Dermis blood vessel endothelial cell (primary cell): ENCODE measurements around the gene RASAL1. TPM values are rescaled to one million over a fixed set of nuclear protein-coding genes. Genes with fewer than 3 reads are reported as not detected.

Experiments
- DNase-seq: peaks from one replicate; pipeline ENCODE4 v3.0.0; 2010
- total RNA-seq: library from RNA; depleted of rRNA; stranded (reverse); fragments of >200 nt; gene quantifications from 2 replicates; pipeline ENCODE4 v1.2.3, GENCODE V29; 2014

RASAL1 gene
- total RNA-seq, 1 donor from 2014 or later: under 0.01 TPM

DNA sequence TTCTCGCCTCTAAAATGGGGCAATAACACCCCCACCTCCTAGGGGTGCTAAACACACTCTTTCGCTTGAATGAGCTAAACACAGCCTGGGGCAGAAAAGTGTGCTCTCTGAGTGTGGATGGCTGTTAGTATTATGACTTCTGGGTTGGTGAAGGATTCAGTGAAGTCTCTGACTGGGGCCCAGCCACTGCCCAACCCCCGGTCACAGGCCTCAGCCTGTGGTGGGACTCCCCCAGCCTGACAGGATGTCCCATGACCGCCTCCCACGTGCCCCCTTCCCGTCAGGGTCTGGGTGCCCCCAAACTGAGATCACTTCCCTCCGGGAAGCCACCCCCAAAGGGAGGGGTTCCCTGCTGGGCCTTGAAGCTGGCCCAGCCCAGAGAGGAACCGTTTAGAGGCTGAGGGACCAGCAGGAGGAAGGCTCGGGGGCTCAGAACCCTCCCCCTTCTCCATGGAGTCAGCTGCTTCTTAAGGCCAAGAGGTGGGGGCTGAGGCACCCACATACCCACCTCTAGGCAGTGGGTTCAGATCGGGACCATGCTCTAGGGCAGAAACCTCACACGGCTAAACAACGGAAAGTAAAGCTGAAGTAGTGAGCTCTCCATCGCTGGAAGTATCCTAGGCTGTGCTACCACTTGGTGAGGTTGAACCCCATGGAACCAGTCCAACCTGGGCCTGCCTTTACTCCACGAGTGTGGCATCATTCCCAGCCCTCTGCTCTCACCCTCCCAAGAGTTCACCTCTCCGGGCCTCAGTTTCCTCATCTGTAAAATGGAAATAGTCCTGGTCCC lies 65.2 kb downstream of the RASAL1 start:
- no peak for DNase-seq

DNA sequence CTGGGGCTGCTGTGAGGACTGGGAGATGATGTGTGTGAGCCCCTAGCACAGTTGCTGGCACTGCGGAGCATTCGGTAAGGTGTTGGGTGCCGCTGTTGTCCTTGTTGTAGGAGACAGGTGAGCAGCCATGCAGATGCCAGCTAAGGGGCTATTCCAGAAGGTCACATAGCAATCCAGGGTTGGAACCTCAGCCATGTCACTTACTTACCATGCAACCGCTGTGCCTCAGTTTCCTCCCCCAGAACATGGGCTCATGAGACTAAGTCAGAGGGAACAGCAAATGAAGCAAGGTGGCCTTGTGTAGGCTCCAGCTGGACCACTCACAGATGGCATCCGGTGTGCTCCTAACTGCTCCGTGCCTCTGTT lies 65.8 kb downstream of the RASAL1 start:
- DNase-seq: no peak

GRCh38 chr12:113069149-113069548 lies 66.4 kb downstream of the RASAL1 start:
- no peak for DNase-seq

GRCh38 chr12:113067987-113068935 lies 67.3 kb downstream of the RASAL1 start:
- DNase-seq: no peak

- no peak for DNase-seq
Measured at GRCh38 chr12:113066813-113067400, 68.7 kb downstream of the RASAL1 start.

- DNase-seq: peak; percentile 27
Measured at GRCh38 chr12:113065126-113066007, 70.2 kb downstream of the RASAL1 start.

DNA sequence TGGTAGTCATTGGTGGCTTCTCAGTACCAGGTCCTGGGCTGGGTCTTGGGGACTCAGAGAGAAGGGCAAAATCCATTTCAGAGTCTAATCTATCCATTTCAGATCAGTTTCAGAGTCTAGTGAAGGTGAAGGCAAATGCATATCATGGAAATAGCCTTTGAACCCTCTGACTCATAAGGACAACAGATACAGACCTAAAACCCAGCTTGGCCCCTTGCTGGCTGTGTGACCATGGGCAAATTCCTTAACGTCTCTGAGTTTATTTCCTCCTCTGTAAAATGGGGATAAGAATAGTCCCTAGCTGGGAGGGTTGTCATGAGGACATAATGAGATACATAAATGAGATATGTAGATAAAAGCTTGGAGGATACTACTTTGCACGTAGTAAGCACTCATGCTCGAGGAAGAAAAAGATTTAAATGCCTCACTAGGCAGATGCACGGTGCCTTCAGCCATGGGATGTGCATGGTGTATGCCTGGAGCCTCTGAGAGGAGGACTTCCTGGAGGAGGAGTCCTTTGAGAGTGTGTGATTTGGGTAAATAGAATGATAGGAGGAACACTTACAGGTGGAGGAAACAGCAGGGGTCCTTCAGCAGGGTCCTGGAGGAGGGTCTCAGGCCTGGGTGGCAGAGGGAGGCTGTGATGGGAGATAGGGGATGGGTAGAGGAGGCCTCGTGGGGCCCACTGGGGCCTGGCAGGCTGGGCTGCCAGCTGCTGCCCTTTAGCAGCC lies 71.0 kb downstream of the RASAL1 start:
- no peak for DNase-seq

DNA sequence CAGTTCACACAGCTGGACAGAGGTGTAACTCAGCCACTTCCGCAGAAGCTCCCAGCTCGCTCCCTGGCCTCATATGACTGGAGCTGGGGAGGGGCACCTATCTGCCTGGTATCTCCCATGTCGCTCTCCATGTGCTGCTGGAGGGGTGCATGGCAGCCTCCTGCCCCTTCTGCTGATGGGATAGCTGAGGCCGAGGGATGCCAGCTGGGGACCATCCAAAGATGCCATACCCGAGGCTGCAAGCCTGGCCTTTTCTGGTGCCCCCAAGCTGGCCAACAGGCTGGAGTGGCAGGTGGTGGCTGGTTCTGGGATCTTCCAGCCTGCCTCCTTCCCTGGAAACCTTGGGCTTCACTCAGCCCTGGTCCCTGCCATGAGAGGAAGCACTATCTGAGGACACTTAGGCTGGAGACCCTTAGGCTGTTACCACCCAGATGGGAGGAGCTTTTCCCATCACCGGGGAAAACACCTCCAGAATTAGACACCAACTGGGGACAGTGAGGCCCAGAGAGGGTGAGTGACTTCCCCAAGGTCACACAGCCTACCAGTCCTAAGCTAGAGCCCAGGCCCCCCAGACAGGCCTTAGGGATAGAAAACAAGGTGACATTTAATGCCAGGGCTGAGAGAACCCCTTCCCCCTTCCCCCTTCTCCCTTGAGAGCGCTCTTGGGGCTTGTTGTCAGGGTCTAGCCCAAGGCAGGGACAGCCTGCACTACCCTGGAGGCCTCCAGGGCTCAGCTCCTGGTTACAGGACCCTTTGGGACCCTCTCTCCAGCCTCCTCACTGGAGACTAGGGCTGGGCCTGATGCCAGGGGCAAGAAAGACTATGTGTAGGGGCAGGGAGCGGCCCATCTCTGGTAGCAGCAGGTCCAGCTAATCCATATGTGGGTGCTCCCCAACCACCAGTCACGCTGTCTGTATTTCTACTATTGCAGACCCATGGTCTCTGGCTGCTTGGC lies 71.9 kb downstream of the RASAL1 start:
- no peak for DNase-seq

DNA sequence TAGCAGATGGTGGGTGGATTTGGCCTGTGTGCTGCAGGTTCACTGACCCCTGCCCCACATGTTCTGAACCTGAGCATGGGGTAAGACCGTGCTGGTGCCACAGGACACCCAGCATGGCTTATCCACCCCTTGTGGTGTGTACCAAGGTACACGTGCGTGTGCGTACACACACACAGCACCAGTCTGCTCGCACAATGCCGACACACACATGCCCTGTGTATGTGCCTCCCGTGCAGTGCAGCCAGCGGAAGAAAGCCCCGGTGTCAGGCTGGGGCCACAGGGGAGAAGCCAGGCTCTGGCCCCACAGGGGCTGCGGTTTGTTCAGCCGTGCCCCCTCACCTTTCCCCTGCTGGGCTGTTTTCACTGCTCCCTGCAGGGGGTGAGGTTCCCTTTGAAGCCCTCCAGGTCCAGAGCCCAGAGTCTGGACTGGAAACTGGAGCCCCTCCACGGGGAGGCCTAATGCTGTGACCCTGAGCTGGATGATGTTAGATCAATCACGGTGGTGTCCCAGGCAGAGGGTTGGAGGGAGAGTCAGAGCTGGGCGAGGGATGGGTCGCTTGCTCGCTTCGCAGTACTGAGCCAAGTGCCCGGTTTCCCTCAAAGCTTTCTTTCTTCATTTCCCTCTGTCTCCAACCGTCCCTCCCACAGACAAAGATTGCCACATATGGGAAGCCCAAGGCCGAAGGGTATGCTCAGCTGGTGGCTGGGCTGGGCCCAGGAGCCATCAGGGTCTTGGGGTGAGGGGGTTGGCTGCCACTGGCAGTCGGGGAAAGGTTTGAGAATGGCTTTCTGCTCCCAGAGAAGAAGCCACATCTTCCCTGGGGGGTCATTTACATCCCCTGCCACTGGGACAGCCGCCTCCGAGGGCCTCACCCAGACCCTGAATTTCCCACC lies 72.8 kb downstream of the RASAL1 start:
- DNase-seq: no peak

DNA sequence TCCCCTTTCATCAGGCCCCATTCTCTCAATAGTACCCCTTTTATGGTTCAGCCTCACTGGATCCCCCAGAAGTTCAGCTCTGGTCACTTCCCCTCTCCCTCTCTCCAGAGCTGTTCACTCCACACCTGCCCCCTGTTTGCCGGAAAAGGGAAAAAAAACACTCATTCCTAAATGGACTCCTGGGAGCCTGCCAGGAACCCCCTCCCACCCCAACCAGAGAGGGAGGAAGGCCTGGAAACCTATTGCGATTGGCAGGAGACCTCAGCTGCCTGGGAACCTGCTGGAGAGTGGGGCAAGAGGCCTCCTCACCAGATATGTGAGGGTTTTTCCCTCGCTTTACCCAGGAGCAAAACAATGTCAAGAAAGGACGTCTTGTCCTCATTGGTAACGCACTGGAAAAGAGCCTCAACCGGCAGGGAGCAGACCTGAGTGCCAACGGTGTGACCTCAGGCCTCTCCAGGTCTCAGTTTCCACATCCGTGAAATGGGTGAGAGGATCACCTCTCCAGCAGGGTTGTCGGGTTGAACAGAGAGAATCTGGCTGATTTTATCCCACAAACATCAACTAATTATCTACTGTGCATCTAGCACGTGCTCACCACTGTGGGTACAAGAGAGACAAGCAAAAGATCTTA lies 74.4 kb downstream of the RASAL1 start:
- no peak for DNase-seq

GRCh38 chr12:113060336-113060960 lies 75.1 kb downstream of the RASAL1 start:
- no peak for DNase-seq

DNA sequence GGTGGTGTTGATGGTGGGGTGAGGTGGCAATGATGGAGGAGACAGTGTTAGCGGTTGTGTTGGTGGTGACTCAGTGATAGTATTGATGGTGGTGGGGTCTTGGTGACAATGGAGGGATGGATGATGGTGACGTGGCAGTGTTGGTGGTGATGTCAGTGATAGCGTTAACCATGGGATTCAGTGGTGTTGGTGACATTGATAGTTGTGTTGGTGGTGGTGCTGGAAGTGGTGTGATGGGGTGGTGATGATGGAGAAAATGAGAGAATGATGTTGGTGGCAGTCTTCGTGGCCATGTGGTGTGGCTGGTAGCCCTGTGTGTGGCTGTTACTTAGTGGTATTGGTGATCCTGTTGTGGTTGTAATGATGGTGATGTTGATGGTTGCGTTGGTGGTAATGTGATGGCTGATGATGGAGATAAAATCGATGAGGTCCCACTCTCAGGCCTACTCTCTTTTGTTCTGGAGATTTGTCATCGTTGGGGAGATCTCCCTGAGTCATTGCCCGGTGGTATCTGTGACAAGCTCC lies 76.4 kb downstream of the RASAL1 start:
- no peak for DNase-seq

DNA sequence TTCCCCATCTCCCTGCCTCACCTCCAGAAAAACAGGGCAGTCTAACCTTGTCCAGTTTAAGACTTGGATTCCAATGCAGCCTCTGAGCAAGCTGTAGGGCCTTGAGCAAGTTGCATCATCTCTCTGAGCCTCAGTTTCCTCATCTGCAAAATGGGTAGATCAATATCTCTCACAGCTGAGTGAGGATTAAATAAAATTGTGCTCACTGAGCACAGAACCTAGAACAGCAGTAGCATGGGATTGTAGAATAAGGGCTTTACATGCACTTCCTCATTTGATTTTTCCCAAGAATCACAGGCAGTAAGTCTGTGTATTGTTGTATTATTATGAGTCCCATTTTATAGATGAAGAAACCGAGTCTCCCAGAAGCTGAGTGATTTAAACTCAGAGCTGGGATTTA lies 77.0 kb downstream of the RASAL1 start:
- no peak for DNase-seq

DNA sequence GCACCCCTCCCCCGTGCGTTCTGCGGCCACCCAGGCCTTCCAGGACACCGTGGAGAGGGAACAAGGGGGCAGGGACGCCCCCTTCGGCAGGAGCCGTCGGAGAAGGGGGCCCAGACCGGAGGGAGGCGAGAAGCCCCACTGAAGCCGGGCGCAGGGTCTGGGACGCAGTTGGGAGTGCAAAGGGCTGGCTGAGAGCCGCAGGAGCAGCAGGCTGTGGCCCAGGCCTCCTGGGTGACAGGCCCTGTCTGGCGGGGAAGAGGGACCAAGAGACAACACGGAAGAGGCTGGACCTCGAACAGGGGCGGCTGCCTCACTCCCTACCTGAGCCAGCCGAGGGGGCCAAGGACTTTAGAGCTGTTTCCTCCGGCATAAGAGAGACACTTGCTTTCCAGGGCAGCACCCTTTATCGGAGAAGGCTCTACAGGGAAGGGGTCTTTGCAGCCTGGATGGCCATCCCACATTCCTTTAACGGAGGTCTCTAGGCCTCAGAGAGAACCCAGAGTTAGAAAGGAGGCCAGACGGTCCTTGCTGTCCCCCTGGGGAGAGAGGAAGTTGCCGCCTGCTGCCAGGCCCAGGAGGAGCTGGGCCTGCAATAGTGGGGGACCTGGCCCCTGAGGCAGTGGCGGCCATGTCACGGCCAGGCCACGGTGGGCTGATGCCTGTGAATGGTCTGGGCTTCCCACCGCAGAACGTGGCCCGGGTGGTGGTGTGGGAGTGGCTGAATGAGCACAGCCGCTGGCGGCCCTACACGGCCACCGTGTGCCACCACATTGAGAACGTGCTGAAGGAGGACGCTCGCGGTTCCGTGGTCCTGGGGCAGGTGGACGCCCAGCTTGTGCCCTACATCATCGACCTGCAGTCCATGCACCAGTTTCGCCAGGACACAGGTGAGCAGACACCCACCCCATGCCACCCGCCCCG lies 77.7 kb downstream of the RASAL1 start:
- DNase-seq: no peak

DNA sequence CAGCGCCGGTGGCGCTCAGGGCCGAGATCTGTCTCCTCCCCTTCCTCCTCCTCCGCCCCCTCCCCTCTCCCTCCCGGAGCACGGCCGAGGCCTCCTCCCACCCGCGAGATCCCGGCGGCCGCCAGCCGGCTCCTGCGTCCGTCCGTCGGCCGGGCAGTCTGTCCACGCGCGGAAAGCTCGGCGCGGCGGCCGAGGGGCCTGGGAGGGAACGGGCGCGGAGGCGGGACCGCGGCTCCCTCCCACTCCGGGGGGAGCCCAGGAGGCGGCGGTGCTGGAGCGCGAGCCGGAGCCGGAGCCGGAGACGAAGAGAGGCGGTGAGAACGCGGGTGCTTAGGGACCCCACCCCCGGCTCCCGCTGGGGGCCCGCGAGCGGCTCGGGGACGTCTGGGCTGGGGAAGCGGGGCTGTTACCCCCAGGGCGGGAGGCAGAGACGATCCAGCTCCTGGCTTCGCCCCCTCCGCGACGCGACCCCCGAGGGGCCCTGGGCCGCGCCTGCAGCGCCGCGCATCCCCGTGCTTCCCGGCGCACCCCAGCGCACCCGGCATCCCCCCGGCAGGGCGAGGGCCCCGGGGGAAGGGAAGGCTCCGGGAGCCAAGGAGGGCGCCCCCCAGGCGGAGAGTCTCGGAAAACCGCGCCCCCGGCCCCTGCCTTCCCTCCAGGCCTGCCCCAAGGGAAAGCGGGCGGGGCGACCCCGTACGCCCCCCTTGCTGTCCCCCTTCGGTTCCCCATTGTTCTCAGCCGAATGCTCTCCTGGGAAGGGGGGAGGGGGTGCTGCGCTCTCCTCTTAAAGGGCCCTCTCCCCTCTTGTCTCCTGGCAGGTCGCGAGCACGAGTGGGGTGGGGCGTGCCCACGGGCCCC lies 78.7 kb downstream of the RASAL1 start, which contains the start of gene DTX1:
Gene DTX1, plus strand, starts transcription at position 100 of the 858 bp plus-strand sequence. CDS start 1,463 bp downstream, outside the sequence.
- peak; percentile 18 for DNase-seq

GRCh38 chr12:113056381-113056630 lies 79.3 kb downstream of the RASAL1 start:
- DNase-seq: no peak
